ENCODE measurements around the gene KANK4. TPM values are rescaled to one million over a fixed set of nuclear protein-coding genes. Genes with fewer than 3 reads are reported as not detected.

Gene KANK4
- total RNA-seq, 1 experiment from 2014 or later = 21.5 TPM

- no peak overlapping the region for H3K4me3 Mint-ChIP-seq (ENCODE audit: unreplicated experiment)
- TF ChIP-seq, protein P1, sequence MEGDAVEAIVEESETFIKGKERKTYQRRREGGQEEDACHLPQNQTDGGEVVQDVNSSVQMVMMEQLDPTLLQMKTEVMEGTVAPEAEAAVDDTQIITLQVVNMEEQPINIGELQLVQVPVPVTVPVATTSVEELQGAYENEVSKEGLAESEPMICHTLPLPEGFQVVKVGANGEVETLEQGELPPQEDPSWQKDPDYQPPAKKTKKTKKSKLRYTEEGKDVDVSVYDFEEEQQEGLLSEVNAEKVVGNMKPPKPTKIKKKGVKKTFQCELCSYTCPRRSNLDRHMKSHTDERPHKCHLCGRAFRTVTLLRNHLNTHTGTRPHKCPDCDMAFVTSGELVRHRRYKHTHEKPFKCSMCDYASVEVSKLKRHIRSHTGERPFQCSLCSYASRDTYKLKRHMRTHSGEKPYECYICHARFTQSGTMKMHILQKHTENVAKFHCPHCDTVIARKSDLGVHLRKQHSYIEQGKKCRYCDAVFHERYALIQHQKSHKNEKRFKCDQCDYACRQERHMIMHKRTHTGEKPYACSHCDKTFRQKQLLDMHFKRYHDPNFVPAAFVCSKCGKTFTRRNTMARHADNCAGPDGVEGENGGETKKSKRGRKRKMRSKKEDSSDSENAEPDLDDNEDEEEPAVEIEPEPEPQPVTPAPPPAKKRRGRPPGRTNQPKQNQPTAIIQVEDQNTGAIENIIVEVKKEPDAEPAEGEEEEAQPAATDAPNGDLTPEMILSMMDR (IDR thresholded peaks at IDR 0.05; ENCODE audit: insufficient read depth in 1 of 2, low read depth in 1 of 2, low read length in 1 of 2, severe bottlenecking in 1 of 2, unreplicated experiment in 1 of 2) = no peak
- H3K27ac Mint-ChIP-seq (ENCODE audit: unreplicated experiment) = no peak overlapping the region
- Histone ChIP-seq H3K9me3 (no peaks in the 10 kb centered on the region), H3K36me3 (ENCODE audit: control insufficient read depth, insufficient read depth, low read length) (no peaks in the 10 kb centered on the region), H3K27me3 (replicated peaks; ENCODE audit: control insufficient read depth, insufficient read depth, low read length) (no peaks in the 10 kb centered on the region), H3K4me3 (ENCODE audit: low read depth, low read length) (no peak overlapping the region), H3K4me1 (peaks cover 33% of the 10 kb centered on the region)
- H3K4me1 Mint-ChIP-seq (ENCODE audit: low read depth, unreplicated experiment) = peaks cover 30% of the 10 kb centered on the region
- POLR2A ChIA-PET = no interaction called here
- intact Hi-C loops (cut with micrococcal nuclease; ENCODE audit: unreplicated experiment) = no loop called here
- no TSS peak for BruUV-seq (replicated peaks)
- no peak for DNase-seq
- H3K36me3 Mint-ChIP-seq (ENCODE audit: insufficient read depth, unreplicated experiment) = peaks cover 30% of the 10 kb centered on the region
- H3K9me3 Mint-ChIP-seq (ENCODE audit: unreplicated experiment) = no peaks in the 10 kb centered on the region
- CTCF ChIA-PET = interaction anchor here (0.6 to 1.4 kb wide), 2 partner anchors 54 to 97 kb away, joined by 3 to 7 read pairs; no protein-coding TSS in a partner anchor
- H3K27me3 Mint-ChIP-seq (ENCODE audit: insufficient read depth, unreplicated experiment) = no peaks in the 10 kb centered on the region
Observed at GRCh38 chr1:62229468-62229867, 89.8 kb downstream of the KANK4 start.

DNA sequence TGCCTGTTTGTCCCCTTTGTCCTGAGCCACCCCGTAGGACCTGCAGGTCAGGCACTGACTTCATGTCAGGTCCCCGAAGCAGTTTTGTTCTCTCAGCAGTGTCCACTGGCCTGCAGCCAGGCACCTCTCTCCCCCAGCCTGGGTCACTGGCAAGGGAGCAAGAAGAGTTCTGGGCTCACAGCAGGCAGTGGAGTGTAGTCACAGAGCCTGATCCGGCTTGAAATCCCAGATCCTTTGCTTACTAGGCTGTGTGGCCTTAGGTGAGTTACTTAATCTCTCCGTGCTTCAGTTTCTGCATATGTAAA, 90.4 kb downstream of the KANK4 start:
- Histone ChIP-seq H3K4me3 (ENCODE audit: low read depth, low read length) (no peak overlapping the region), H3K4me1 (peaks cover 33% of the 10 kb centered on the region), H3K9me3 (no peaks in the 10 kb centered on the region), H3K36me3 (ENCODE audit: control insufficient read depth, insufficient read depth, low read length) (no peaks in the 10 kb centered on the region), H3K27me3 (replicated peaks; ENCODE audit: control insufficient read depth, insufficient read depth, low read length) (no peaks in the 10 kb centered on the region)
- H3K27ac Mint-ChIP-seq (ENCODE audit: unreplicated experiment) = peak overlapping the region; percentile 55
- H3K4me1 Mint-ChIP-seq (ENCODE audit: low read depth, unreplicated experiment) = peaks cover 27% of the 10 kb centered on the region
- POLR2A ChIA-PET = no interaction called here
- CTCF ChIA-PET = interaction anchor here (0.6 to 1.4 kb wide), 2 partner anchors 53 to 98 kb away, joined by 3 to 7 read pairs; no protein-coding TSS in a partner anchor
- intact Hi-C loops (cut with micrococcal nuclease; ENCODE audit: unreplicated experiment) = no loop called here
- H3K9me3 Mint-ChIP-seq (ENCODE audit: unreplicated experiment) = no peaks in the 10 kb centered on the region
- BruUV-seq (replicated peaks) = no TSS peak
- no peaks in the 10 kb centered on the region for H3K27me3 Mint-ChIP-seq (ENCODE audit: insufficient read depth, unreplicated experiment)
- no peak for DNase-seq
- H3K36me3 Mint-ChIP-seq (ENCODE audit: insufficient read depth, unreplicated experiment) = peaks cover 24% of the 10 kb centered on the region
- TF ChIP-seq, protein P1 (IDR thresholded peaks at IDR 0.05; ENCODE audit: insufficient read depth in 1 of 2, low read depth in 1 of 2, low read length in 1 of 2, severe bottlenecking in 1 of 2, unreplicated experiment in 1 of 2) = no peak
- H3K4me3 Mint-ChIP-seq (ENCODE audit: unreplicated experiment) = no peak overlapping the region

GRCh38 chr1:62228136-62228882, 90.9 kb downstream of the KANK4 start:
- H3K4me3 ChIP-seq (ENCODE audit: low read depth, low read length) = no peak overlapping the region
- CTCF ChIA-PET = no interaction called here
- POLR2A ChIA-PET = no interaction called here

More at GRCh38 chr1:62228136-62228882, 90.9 kb downstream of the KANK4 start:
- Histone ChIP-seq H3K36me3 (ENCODE audit: control insufficient read depth, insufficient read depth, low read length) (no peaks in the 10 kb centered on the region), H3K9me3 (no peaks in the 10 kb centered on the region), H3K27me3 (replicated peaks; ENCODE audit: control insufficient read depth, insufficient read depth, low read length) (no peaks in the 10 kb centered on the region), H3K4me1 (peaks cover 32% of the 10 kb centered on the region)
- TF ChIP-seq, protein P1 (IDR thresholded peaks at IDR 0.05; ENCODE audit: insufficient read depth in 1 of 2, low read depth in 1 of 2, low read length in 1 of 2, severe bottlenecking in 1 of 2, unreplicated experiment in 1 of 2) = no peak
- DNase-seq = no peak
- Mint-ChIP-seq H3K36me3 (ENCODE audit: insufficient read depth, unreplicated experiment) (peaks cover 18% of the 10 kb centered on the region), H3K4me1 (ENCODE audit: low read depth, unreplicated experiment) (peaks cover 22% of the 10 kb centered on the region), H3K27me3 (ENCODE audit: insufficient read depth, unreplicated experiment) (no peaks in the 10 kb centered on the region), H3K9me3 (ENCODE audit: unreplicated experiment) (no peaks in the 10 kb centered on the region), H3K27ac (ENCODE audit: unreplicated experiment) (peak overlapping the region; percentile 55), H3K4me3 (ENCODE audit: unreplicated experiment) (no peak overlapping the region)
- no TSS peak for BruUV-seq (replicated peaks)
- intact Hi-C loops (cut with micrococcal nuclease; ENCODE audit: unreplicated experiment) = no loop called here
